ENCODE data around the gene ANKRD49. TPM values are rescaled to one million over a fixed set of nuclear protein-coding genes. Genes with fewer than 3 reads are reported as not detected.
A peak's percentile ranks its signal among the peaks of the same experiment; 100 is the strongest.

The ANKRD49 gene
- total RNA-seq, 6 experiments from 2014 or later = 4.4 to 6.6 (median 5.1) TPM

- H3K9me3 ChIP-seq = no peaks in the 10 kb centered on the region
- H3K36me3 ChIP-seq = no peaks in the 10 kb centered on the region
- no peaks in the 10 kb centered on the region for H3K4me1 ChIP-seq
- no peak for TF ChIP-seq CTCF (IDR thresholded peaks at IDR 0.05)
- no peak for TF ChIP-seq POLR2A (IDR thresholded peaks at IDR 0.05)
- H3K27ac ChIP-seq = no peak overlapping the region
- DNase-seq = peak; percentile 56 to 72 (median 63)
- H3K4me3 ChIP-seq = no peak overlapping the region
- H3K27me3 ChIP-seq = no peaks in the 10 kb centered on the region
- WGBS (ENCODE audit: insufficient coverage, low coverage, low lambda C conversion rate, missing lambda C conversion rate) = 46% methylated on average over 5 of the region's 5 CpGs
- peak in 3 of 4 donors; percentile 18 to 45 (median 44) for ATAC-seq
- intact Hi-C loops (cut with DNase I) = loop anchor here in 1 of 2 donors (10.0 kb wide), 1 partner anchor 69 kb away; no protein-coding TSS in a partner anchor
These were observed 32.0 kb downstream of the ANKRD49 start for GRCh38 chr11:94525546-94526324.

GRCh38 chr11:94526645-94527438 is 33.1 kb downstream of the ANKRD49 start:
- ATAC-seq = no peak
- no peak overlapping the region for H3K4me3 ChIP-seq
- DNase-seq = no peak
- no peaks in the 10 kb centered on the region for H3K9me3 ChIP-seq
- H3K27ac ChIP-seq = no peak overlapping the region
- intact Hi-C loops (cut with DNase I) = loop anchor here in 1 of 2 donors (10.0 kb wide), 1 partner anchor 68 kb away; no protein-coding TSS in a partner anchor
- no peaks in the 10 kb centered on the region for H3K27me3 ChIP-seq
- 66% methylated on average over 4 of the region's 4 CpGs for WGBS (ENCODE audit: insufficient coverage, low coverage, low lambda C conversion rate, missing lambda C conversion rate)
- no peaks in the 10 kb centered on the region for H3K36me3 ChIP-seq
- TF ChIP-seq POLR2A (IDR thresholded peaks at IDR 0.05) (no peak), CTCF (IDR thresholded peaks at IDR 0.05) (no peak)
- H3K4me1 ChIP-seq = no peaks in the 10 kb centered on the region

- DNase-seq (no peak), ATAC-seq (no peak)
- no peaks in the 10 kb centered on the region for H3K36me3 ChIP-seq
- TF ChIP-seq POLR2A (IDR thresholded peaks at IDR 0.05) (no peak), CTCF (IDR thresholded peaks at IDR 0.05) (no peak)
- no peaks in the 10 kb centered on the region for H3K27me3 ChIP-seq
- H3K4me3 ChIP-seq = no peak overlapping the region
- no peak overlapping the region for H3K27ac ChIP-seq
- intact Hi-C loops (cut with DNase I) = loop anchor here in 1 of 2 donors (10.0 kb wide), 1 partner anchor 66 kb away; no protein-coding TSS in a partner anchor
- no peaks in the 10 kb centered on the region for H3K4me1 ChIP-seq
- no peaks in the 10 kb centered on the region for H3K9me3 ChIP-seq
These were observed 34.8 kb downstream of the ANKRD49 start for GRCh38 chr11:94528551-94528950.

- 88% methylated on average over 3 of the region's 3 CpGs for WGBS (ENCODE audit: insufficient coverage, low coverage, low lambda C conversion rate, missing lambda C conversion rate)
- intact Hi-C loops (cut with DNase I) = no loop called here
- H3K36me3 ChIP-seq = no peaks in the 10 kb centered on the region
These were observed 38.4 kb downstream of the ANKRD49 start for GRCh38 chr11:94532211-94532610.

More at GRCh38 chr11:94532211-94532610, 38.4 kb downstream of the ANKRD49 start:
- Histone ChIP-seq H3K4me3 (no peak overlapping the region), H3K27me3 (no peaks in the 10 kb centered on the region), H3K4me1 (no peaks in the 10 kb centered on the region), H3K27ac (no peak overlapping the region), H3K9me3 (no peaks in the 10 kb centered on the region)
- DNase-seq (no peak), ATAC-seq (no peak)
- TF ChIP-seq POLR2A (IDR thresholded peaks at IDR 0.05) (no peak), CTCF (IDR thresholded peaks at IDR 0.05) (no peak)
